Measurements from ENCODE around the gene MLIP. TPM values are rescaled to one million over a fixed set of nuclear protein-coding genes. Genes with fewer than 3 reads are reported as not detected.

The MLIP gene
- total RNA-seq, 4 donors from 2014 or later, result 4.0 to 20.6 (median 10.1) TPM

- DNase-seq (ENCODE audit: low spot score in 2 of 2), result no peak
- TF ChIP-seq POLR2A (IDR thresholded peaks at IDR 0.05) (no peak), CTCF (IDR thresholded peaks at IDR 0.05) (no peak)
- intact Hi-C loops (cut with DNase I; ENCODE audit: low total_unique reads), result no loop called here
- WGBS, 2 donors, result 41 to 47% methylated on average over 2 of the region's 2 CpGs
- H3K4me3 ChIP-seq (ENCODE audit: low read depth, poor library complexity, severe bottlenecking), result no peak overlapping the region
These were observed 180.5 kb downstream of the MLIP start for GRCh38 chr6:54291738-54292137.

GRCh38 chr6:54294965-54295532 lies 183.8 kb downstream of the MLIP start:
- no peak overlapping the region for H3K4me3 ChIP-seq (ENCODE audit: low read depth, poor library complexity, severe bottlenecking)
- WGBS, 2 donors, result 90 to 92% methylated on average over 8 of the region's 8 CpGs
- intact Hi-C loops (cut with DNase I; ENCODE audit: low total_unique reads), result no loop called here
- no peak for DNase-seq (ENCODE audit: low spot score in 2 of 2)
- no peak for TF ChIP-seq POLR2A (IDR thresholded peaks at IDR 0.05)
- TF ChIP-seq CTCF (IDR thresholded peaks at IDR 0.05), result no peak

- 59 to 68% methylated on average over 2 of the region's 2 CpGs for WGBS, 2 donors
- TF ChIP-seq CTCF (IDR thresholded peaks at IDR 0.05) (no peak), POLR2A (IDR thresholded peaks at IDR 0.05) (no peak)
- DNase-seq (ENCODE audit: low spot score in 2 of 2), result no peak
- no peak overlapping the region for H3K4me3 ChIP-seq (ENCODE audit: low read depth, poor library complexity, severe bottlenecking)
- intact Hi-C loops (cut with DNase I; ENCODE audit: low total_unique reads), result no loop called here
These were observed 188.5 kb downstream of the MLIP start for GRCh38 chr6:54299542-54300269.

- H3K4me3 ChIP-seq (ENCODE audit: low read depth, poor library complexity, severe bottlenecking), result no peak overlapping the region
- TF ChIP-seq POLR2A (IDR thresholded peaks at IDR 0.05) (no peak), CTCF (IDR thresholded peaks at IDR 0.05) (no peak)
- intact Hi-C loops (cut with DNase I; ENCODE audit: low total_unique reads), result no loop called here
- no peak for DNase-seq (ENCODE audit: low spot score in 2 of 2)
These were observed 190.5 kb downstream of the MLIP start for GRCh38 chr6:54301770-54302169.

- H3K4me3 ChIP-seq (ENCODE audit: low read depth, poor library complexity, severe bottlenecking), result no peak overlapping the region
- DNase-seq (ENCODE audit: low spot score in 2 of 2), result no peak
- 66 to 69% methylated on average over 2 of the region's 2 CpGs for WGBS, 2 donors
- no peak for TF ChIP-seq CTCF (IDR thresholded peaks at IDR 0.05)
- TF ChIP-seq POLR2A (IDR thresholded peaks at IDR 0.05), result no peak
- intact Hi-C loops (cut with DNase I; ENCODE audit: low total_unique reads), result no loop called here
These were observed 196.2 kb downstream of the MLIP start for GRCh38 chr6:54307439-54307910.

Measured in lower leg skin (tissue), 4 donors.